IPS DF 19.7 (cell line): ENCODE results near the gene SMIM29.

Source experiments
- DNase-seq: peaks from one replicate; pipeline ENCODE4 v3.0.0-alpha.2; 2013; ENCODE audit warnings: low read depth, low spot score

Gene SMIM29

GRCh38 chr6:34226731-34227586, 21.8 kb downstream of the SMIM29 start:
- DNase-seq, result no peak

DNA sequence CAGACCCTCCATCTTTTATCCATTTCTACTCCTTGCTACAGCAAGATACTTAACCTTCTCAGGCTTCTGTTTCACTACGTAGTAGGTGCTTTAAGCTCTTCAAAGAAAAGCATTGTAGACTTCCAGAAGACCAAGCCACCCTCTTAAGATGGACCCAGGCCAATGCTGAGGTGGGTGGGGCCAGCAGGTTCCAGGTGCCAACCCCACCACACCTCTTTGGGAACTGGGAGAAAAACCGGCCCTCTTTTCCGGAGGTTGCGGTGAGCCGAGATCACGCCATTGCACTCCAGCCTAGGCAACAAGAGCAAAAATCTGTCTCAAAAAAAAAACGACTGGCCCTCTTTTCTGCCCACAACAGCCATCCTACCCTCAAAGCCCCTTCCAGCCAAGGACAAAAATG, 22.7 kb downstream of the SMIM29 start:
- no peak for DNase-seq

GRCh38 chr6:34225551-34225950, 23.3 kb downstream of the SMIM29 start:
- DNase-seq, result no peak

GRCh38 chr6:34223956-34224940, 24.6 kb downstream of the SMIM29 start:
- no peak for DNase-seq

DNA sequence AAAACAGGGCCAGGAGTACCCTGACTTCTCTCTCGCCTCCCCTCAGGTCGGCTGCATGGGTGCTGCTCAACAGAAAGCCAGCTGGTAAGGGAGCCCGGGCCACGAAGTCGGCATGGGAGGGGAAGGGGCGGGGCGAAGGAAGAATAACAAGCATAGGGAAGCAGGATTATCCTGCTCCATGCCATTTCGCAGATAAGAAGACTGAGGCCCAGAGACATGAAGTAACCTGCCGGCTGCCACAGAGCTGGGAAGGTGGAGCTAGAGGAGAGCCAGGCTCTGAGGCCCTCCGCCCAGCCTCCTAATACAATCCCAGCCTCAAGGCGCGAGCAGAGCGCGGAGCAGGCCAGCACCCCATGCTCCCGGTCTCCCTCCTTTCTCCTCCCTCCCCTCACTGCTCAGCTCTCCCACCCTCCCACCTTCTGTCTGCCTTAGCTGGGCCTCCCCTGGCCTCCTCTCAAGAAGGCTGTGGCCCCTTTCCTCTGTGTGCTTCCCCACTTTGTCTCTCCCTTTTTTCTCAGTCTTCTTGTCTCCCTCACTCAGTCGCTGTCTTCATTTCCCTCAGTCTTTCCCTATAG, 25.3 kb downstream of the SMIM29 start:
- no peak for DNase-seq

GRCh38 chr6:34218691-34219090, 30.1 kb downstream of the SMIM29 start:
- no peak for DNase-seq

GRCh38 chr6:34213772-34214171, 35.0 kb downstream of the SMIM29 start:
- DNase-seq, result no peak

GRCh38 chr6:34207695-34208443, 40.9 kb downstream of the SMIM29 start:
- no peak for DNase-seq

DNA sequence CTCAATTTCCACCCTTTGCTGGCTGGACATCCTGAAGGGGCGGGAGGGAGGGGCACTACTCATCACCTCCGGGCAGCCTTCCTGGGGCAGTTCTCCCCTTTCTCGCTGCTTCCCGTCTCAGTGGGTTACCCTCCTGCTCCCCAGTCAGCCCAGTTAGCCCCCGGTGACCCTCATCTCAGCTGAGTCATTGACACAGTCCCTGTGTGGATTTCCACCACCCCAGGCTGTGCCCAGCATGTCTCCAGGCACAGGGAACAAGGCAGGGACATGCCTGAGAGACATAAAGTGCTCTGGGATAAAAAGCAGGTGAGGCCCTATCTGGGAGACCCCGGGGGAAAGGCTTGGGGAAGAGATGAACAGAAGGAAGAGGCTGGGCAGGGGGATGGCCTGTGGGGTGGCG, 42.1 kb downstream of the SMIM29 start:
- no peak for DNase-seq

- DNase-seq, result no peak
These were observed 42.9 kb downstream of the SMIM29 start for GRCh38 chr6:34205916-34206315.

GRCh38 chr6:34205466-34205865, 43.3 kb downstream of the SMIM29 start:
- DNase-seq, result no peak

DNA sequence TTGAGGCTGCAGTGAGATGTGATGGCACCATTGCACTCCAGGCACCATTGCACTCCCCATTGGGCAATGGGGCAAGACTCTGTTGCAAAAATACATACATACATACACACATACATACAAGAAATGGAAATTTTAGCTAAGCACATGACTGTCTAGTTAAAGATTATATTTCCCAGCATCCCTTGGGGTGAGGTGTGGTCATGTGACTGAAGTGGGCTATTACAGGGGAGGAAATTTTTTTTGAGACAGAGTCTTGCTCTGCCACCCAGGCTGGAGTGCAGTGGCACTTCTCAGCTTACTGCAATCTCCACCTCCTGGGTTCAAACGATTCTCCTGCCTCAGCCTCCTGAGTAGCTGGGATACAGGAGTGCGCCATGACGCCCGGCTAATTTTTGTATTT, 44.1 kb downstream of the SMIM29 start:
- DNase-seq, result no peak

GRCh38 chr6:34202329-34203201, 46.2 kb downstream of the SMIM29 start:
- DNase-seq, result no peak

DNA sequence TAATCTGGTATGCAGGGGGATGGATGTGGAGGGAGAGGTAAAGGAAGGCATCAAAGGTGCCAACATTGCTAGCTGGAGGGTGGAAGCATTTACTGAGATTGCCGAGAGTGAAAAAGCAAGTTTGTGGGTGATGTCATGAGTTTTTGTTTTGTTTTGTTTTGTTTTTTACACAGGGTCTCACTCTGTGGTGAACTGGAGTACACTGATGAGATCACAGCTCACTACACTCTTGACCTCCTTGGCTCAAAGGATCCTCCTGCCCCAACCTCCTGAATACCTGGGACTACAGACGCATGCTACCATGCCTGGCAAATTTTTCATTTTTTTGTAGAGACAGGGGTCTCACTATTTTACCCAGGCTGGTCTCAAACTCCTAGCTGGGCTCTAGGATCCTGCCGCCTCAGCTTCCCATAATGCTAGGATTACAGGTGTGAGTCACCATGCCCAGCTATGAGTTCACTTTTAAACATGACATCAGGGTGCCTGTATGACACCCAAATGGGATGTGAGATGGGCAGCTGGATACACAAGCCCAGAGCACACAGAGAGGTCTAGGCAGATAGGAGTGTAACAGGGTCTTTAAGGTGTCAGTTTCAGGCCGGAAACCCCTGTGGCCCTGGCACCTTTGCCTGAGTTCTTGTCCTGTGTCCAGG, 47.2 kb downstream of the SMIM29 start:
- DNase-seq, result no peak

- peak; percentile 86 for DNase-seq
These were observed 48.4 kb downstream of the SMIM29 start for GRCh38 chr6:34200340-34200971.

GRCh38 chr6:34196833-34197195, 52.0 kb downstream of the SMIM29 start:
- no peak for DNase-seq
